Heart left ventricle (tissue), 16 donors: ENCODE measurements around the gene ZMAT3. TPM values are rescaled to one million over a fixed set of nuclear protein-coding genes. Genes with fewer than 3 reads are reported as not detected.

ENCODE experiments used
- ATAC-seq, 4 donors: fragments of 200-7000 bp; cut with Tn5 transposase; one replicate each; pipeline ENCODE4 v1.9.1; 2020 to 2022; ENCODE audit warnings: moderate library complexity in 4 of 4, mild to moderate bottlenecking in 3 of 4, moderate number of reproducible peaks in 1 of 4
- DNase-seq, 5 donors: peaks; one replicate each; pipeline ENCODE4 v3.0.0-alpha.2; 2020
- H3K27ac ChIP-seq, 12 donors: fragments of 200-600 bp; sonication (generic) in 4 of 12; one replicate each; pipeline versions ENCODE4 v1.5.0 to v1.8.0; 2016 to 2022; ENCODE audit warnings: mild to moderate bottlenecking in 2 of 12
- H3K27me3 ChIP-seq, 9 donors: fragments of 200-600 bp; sonication (generic) in 2 of 9; one replicate each; pipeline versions ENCODE4 v1.5.1 to v1.8.0; 2016 to 2022; ENCODE audit warnings: mild to moderate bottlenecking in 3 of 9
- H3K36me3 ChIP-seq, 9 donors: fragments of 200-600 bp; sonication (generic) in 2 of 9; one replicate each; pipeline versions ENCODE4 v1.5.0 to v1.8.0; 2018 to 2022; ENCODE audit warnings: mild to moderate bottlenecking in 2 of 9
- H3K4me1 ChIP-seq, 12 donors: fragments of 200-600 bp; sonication (generic) in 4 of 12; one replicate each; pipeline versions ENCODE4 v1.5.0 to v1.8.0; 2016 to 2022; ENCODE audit warnings: mild to moderate bottlenecking in 3 of 12
- H3K4me3 ChIP-seq, 12 donors: fragments of 200-600 bp; sonication (generic) in 4 of 12; one replicate each; pipeline versions ENCODE4 v1.5.0 to v1.8.0; 2017 to 2022; ENCODE audit warnings: mild to moderate bottlenecking in 9 of 12, moderate library complexity in 4 of 12
- H3K9me3 ChIP-seq, 12 donors: fragments of 200-600 bp; sonication (generic) in 4 of 12; one replicate each; pipeline versions ENCODE4 v1.5.0 to v1.8.0; 2016 to 2022; ENCODE audit warnings: mild to moderate bottlenecking in 1 of 12
- POLR2A ChIP-seq, 2 donors: fragments of 450-650 bp; IDR thresholded peaks; one replicate each; pipeline ENCODE4 v1.6.1; 2017; ENCODE audit warnings: antibody characterized with exemption in 2 of 2, mild to moderate bottlenecking in 2 of 2, moderate library complexity in 2 of 2
- WGBS, 4 donors: extraction: QIAGEN DNeasy Blood & Tissue Kit in 2 of 4; methylation state at CpG; one replicate each; pipeline versions ENCODE4 v1.1.5 to v1.1.7; 2013 to 2018; 5-methylcytosine and 5-hydroxymethylcytosine counted together
- intact Hi-C, 10 donors: fragments of 100-400 bp; cut with DNase I; formaldehyde crosslinking; loops; one replicate each; pipeline versions ENCODE4 v1.11.1 to v1.14.2; 2022
- polyA plus RNA-seq, 2 donors: library from polyadenylated mRNA; stranded (reverse); fragments of 200-250 nt; gene quantifications; one replicate each; pipeline ENCODE4 v1.2.3, GENCODE V29; 2013
- total RNA-seq, 9 donors: library from RNA; depleted of rRNA in 2 of 9; stranded (reverse); fragments of >200 nt in 2 of 9; fragmentation: NEBNext Ultra II Directional in 3 of 9; extraction: Animal tissue kit (Norgen Biotek cat#: 25700) in 3 of 9; gene quantifications; one replicate each; pipeline versions ENCODE4 v1.1.0 to v1.2.4, GENCODE V29; 2016 to 2023
- TF ChIP-seq, protein P1 (sequence below), 12 donors: fragments of 200-600 bp; sonication (generic) in 4 of 12; IDR thresholded peaks; one replicate each; pipeline versions ENCODE4 v1.5.0 to v1.8.0; 2018 to 2022; ENCODE audit warnings: antibody characterized with exemption in 12 of 12, mild to moderate bottlenecking in 5 of 12
- donor health status: ischemic (EF 13 %, LVEDD 7.1; RV severe dilation, severe dysfunction).
- donor health status: healthy with polysubstance abuse.
- donor health status: DM: no; HTN: yes; CAD: no.
- donor health status: DM: no; HTN: no; CAD: no.
- donor health status: ischemic (EF 25% LVEDD 6.9; RV normal size, moderate dysfunction).
- donor health status: ischemic (EF 25% LVEDD 5.7; RV mildly dilated, moderate dysfunction).
- donor health status: healthy.
- donor health status: DM: yes; HTN: yes; CAD: no.
- donor health status: ischemic (EF 35%, LVEDD 5.7; RV mildly dilated, moderate dysfunction).
- donor health status: nonischemic (EF 11% LVEDD 7.7; RV severe dilation, severe dysfunction).
- donor health status: DM: yes; HTN: yes; CAD: no.
- donor health status: PGD.
- donor health status: ischemic (EF 29% LVEDD 5.4; RV normal size, mild dysfunction).
- donor health status: nonischemic (EF 23%, LVEDD 6.1; RV moderate dilation, normal function).

ZMAT3 gene
- total and polyA plus RNA-seq, 11 donors = 2.0 to 23.2 (median 14.3) TPM

DNA sequence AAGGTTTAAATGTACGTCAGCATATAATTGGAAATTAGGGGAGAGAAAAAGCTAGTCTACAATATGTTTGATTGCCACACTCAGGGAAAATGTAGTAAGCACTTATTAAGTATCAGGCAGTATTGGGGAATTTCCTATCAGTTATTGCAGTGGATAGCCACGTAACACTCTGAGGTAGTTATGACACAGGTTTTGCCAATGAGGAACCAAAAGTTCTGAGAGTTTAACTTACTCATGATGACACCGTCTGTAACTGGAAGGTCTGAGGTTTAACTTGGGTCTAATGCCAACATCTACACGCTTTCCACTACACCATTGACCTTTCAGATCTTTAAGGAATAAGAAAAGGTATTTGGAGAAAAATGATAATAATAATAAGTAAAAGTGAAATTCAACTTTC, 89.5 kb downstream of the ZMAT3 start:
- intact Hi-C loops = no loop called here
- 82 to 92% (median 88%) methylated on average over 4 of the region's 4 CpGs for WGBS, 4 donors
- TF ChIP-seq, protein P1, sequence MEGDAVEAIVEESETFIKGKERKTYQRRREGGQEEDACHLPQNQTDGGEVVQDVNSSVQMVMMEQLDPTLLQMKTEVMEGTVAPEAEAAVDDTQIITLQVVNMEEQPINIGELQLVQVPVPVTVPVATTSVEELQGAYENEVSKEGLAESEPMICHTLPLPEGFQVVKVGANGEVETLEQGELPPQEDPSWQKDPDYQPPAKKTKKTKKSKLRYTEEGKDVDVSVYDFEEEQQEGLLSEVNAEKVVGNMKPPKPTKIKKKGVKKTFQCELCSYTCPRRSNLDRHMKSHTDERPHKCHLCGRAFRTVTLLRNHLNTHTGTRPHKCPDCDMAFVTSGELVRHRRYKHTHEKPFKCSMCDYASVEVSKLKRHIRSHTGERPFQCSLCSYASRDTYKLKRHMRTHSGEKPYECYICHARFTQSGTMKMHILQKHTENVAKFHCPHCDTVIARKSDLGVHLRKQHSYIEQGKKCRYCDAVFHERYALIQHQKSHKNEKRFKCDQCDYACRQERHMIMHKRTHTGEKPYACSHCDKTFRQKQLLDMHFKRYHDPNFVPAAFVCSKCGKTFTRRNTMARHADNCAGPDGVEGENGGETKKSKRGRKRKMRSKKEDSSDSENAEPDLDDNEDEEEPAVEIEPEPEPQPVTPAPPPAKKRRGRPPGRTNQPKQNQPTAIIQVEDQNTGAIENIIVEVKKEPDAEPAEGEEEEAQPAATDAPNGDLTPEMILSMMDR (IDR thresholded peaks at IDR 0.05) = no peak
- no peak for TF ChIP-seq POLR2A (IDR thresholded peaks at IDR 0.05)
- ATAC-seq (no peak), DNase-seq (no peak)
- H3K9me3 ChIP-seq = peaks cover 0 to 40% (median 4%) of the 10 kb centered on the region in 12 donors
- no peaks in the 10 kb centered on the region for H3K27me3 ChIP-seq
- no peak overlapping the region for H3K4me3 ChIP-seq
- H3K36me3 ChIP-seq = no peaks in the 10 kb centered on the region
- H3K27ac ChIP-seq = no peak overlapping the region
- H3K4me1 ChIP-seq = no peaks in the 10 kb centered on the region

GRCh38 chr3:178975320-178975719, 96.3 kb downstream of the ZMAT3 start:
- Histone ChIP-seq H3K4me3 (no peak overlapping the region), H3K4me1 (no peaks in the 10 kb centered on the region), H3K36me3 (no peaks in the 10 kb centered on the region), H3K27me3 (no peaks in the 10 kb centered on the region), H3K9me3 (peaks cover 0 to 19% (median 0%) of the 10 kb centered on the region in 12 donors), H3K27ac (no peak overlapping the region)
- DNase-seq = no peak
- TF ChIP-seq POLR2A (IDR thresholded peaks at IDR 0.05) = no peak
- TF ChIP-seq, protein P1 (IDR thresholded peaks at IDR 0.05) = no peak
- ATAC-seq = no peak
- 75 to 86% (median 83%) methylated on average over 2 of the region's 2 CpGs for WGBS, 4 donors
- intact Hi-C loops = no loop called here

GRCh38 chr3:178971614-178972013, 100.0 kb downstream of the ZMAT3 start:
- WGBS, 4 donors = 14 to 25% (median 22%) methylated on average over 1 of the region's 1 CpG
- Histone ChIP-seq H3K9me3 (peaks cover 0 to 19% (median 0%) of the 10 kb centered on the region in 12 donors), H3K27me3 (no peaks in the 10 kb centered on the region), H3K36me3 (no peaks in the 10 kb centered on the region), H3K4me1 (peaks cover 0 to 9% (median 6%) of the 10 kb centered on the region in 12 donors), H3K27ac (no peak overlapping the region), H3K4me3 (no peak overlapping the region)
- intact Hi-C loops = no loop called here
- no peak for ATAC-seq
- no peak for DNase-seq
- no peak for TF ChIP-seq POLR2A (IDR thresholded peaks at IDR 0.05)
- TF ChIP-seq, protein P1 (IDR thresholded peaks at IDR 0.05) = no peak

DNA sequence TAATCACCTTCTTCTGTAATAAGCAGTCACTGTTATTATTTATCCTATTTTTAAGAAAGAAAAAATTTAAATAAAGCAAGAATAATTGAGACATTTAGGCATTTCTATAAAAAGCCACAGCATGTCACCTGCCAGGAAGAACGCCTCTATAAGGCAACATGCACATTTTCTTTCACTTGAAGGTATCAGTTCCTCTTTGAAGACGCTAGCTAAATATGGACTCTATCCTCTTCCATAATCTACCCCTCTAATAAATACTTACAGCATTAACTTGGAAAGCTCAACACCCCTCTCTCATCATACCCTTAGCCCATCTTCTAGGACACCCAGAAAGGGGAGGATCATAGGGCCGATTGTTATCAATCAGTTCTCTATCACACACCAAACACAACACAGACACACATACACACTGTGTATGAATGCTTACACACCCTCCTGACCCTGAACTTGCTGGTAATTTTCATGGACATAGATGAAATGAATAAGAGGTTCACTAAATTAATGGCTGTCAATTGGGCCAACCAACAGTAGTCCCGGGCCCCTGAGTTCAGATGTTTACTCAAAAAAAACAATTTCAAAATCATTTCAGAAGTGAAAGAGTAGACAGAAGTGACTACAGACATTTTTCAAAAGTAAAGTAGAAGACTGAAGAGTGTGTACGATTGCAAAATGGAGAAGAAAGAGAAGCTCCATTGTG, 102.5 kb downstream of the ZMAT3 start:
- WGBS, 4 donors = 87 to 91% (median 90%) methylated on average over 5 of the region's 5 CpGs
- DNase-seq = no peak
- peaks cover 0 to 10% (median 0%) of the 10 kb centered on the region in 12 donors for H3K9me3 ChIP-seq
- no peak for ATAC-seq
- no peak for TF ChIP-seq POLR2A (IDR thresholded peaks at IDR 0.05)
- TF ChIP-seq, protein P1 (IDR thresholded peaks at IDR 0.05) = no peak
- no peaks in the 10 kb centered on the region for H3K36me3 ChIP-seq
- H3K27ac ChIP-seq = no peak overlapping the region
- intact Hi-C loops = loop anchor here in 9 of 10 donors (5.0 to 10.0 kb wide), 5 partner anchors 304 to 537 kb away; partner anchors contain the start of gene KCNMB2 (in 1 of the 9)
- peaks cover 0 to 17% (median 9%) of the 10 kb centered on the region in 12 donors for H3K4me1 ChIP-seq
- no peak overlapping the region for H3K4me3 ChIP-seq
- H3K27me3 ChIP-seq = no peaks in the 10 kb centered on the region

Other genes with a start within 250 kb of the ZMAT3 start
- 10 to 100 TPM; 13.9 to 28.0 (median 21.4) TPM for gene PIK3CA, start 76.5 kb upstream of the ZMAT3 start, total RNA-seq
- gene PIK3CA, start 76.5 kb upstream of the ZMAT3 start, polyA plus RNA-seq = 10 to 100 TPM in 1 of 2 donors, 1 to 10 TPM in 1; 3.1 to 10.5 TPM
- gene KCNMB3, start 179.3 kb upstream of the ZMAT3 start, total RNA-seq = 1 to 10 TPM in 4 of 9 donors, under 1 TPM in 5; 0.40 to 1.6 (median 0.75) TPM
- 1 to 10 TPM; 1.3 to 1.6 TPM for gene KCNMB3, start 179.3 kb upstream of the ZMAT3 start, polyA plus RNA-seq